SK-N-SH (cell line): ENCODE results near the gene GAP43.

Experiments
- CTCF ChIP-seq: fragments of 200-600 bp; sonication (generic); IDR thresholded peaks from 2 replicates; pipeline ENCODE4 v1.6.1; 2017; ENCODE audit warnings: antibody characterized with exemption, mild to moderate bottlenecking, moderate library complexity
- NRF1 ChIP-seq: IDR thresholded peaks from 2 replicates; pipeline ENCODE4 v1.6.1; 2012; ENCODE audit warnings: low read depth, mild to moderate bottlenecking, low read length
- RXRA ChIP-seq: IDR thresholded peaks from 2 replicates; pipeline ENCODE4 v1.4.0; 2012; ENCODE audit warnings: low read depth, mild to moderate bottlenecking, borderline replicate concordance
- SIN3A ChIP-seq: IDR thresholded peaks from 2 replicates; pipeline ENCODE4 v1.6.1; 2012; ENCODE audit warnings: low read depth, mild to moderate bottlenecking, low read length, moderate library complexity, borderline replicate concordance
- TEAD4 ChIP-seq: IDR thresholded peaks from 2 replicates; pipeline ENCODE4 v1.4.0; 2012; ENCODE audit warnings: mild to moderate bottlenecking, borderline replicate concordance; ENCODE audit not compliant: insufficient read depth
- USF2 ChIP-seq: fragments of 150-350 bp; IDR thresholded peaks from 2 replicates; pipeline ENCODE4 v1.6.1; 2017; ENCODE audit warnings: antibody characterized with exemption, low read length, low read depth, borderline replicate concordance

DNA sequence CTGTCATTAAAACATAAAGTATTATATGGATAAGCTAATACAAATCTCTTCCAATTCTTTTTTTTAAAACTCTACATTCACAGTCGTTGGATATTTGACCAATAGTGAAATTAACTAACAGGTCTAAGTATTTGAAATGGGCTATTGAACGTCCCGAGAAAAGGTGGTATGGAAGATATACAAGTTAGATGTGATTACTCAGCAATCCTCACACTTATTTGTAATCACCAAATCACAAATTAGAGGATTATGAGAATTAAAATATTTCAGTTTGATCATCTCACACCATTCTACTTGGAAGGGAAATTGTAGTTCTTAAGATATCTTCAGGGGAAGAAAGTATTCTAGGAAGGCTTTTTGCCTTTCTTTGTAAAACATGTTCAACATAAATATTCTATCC is 60.5 kb downstream of the GAP43 start:
- TF ChIP-seq TEAD4 = no peak
- TF ChIP-seq SIN3A = no peak
- no peak for TF ChIP-seq CTCF
- TF ChIP-seq USF2 = no peak
- TF ChIP-seq RXRA = no peak
- no peak for TF ChIP-seq NRF1
